ENCODE data around the gene SRP68.

GRCh38 chr17:76077584-76078110, 5.3 kb upstream of the SRP68 start:
- TF ChIP-seq EZH2 (IDR thresholded peaks at IDR 0.05; ENCODE audit: insufficient read depth, poor library complexity, severe bottlenecking): peak; percentile 71
- 0 out of 2 replicates have a peak, but pooled peaks have one; percentile 18 for TF ChIP-seq EZH2phosphoT487 (IDR thresholded peaks at IDR 0.05; ENCODE audit: insufficient read depth, low read depth)
